Measurements from ENCODE around the gene MSGN1. TPM values are rescaled to one million over a fixed set of nuclear protein-coding genes. Genes with fewer than 3 reads are reported as not detected.

MSGN1 gene
- total RNA-seq, 1 experiment from 2014 or later = not detected

DNA sequence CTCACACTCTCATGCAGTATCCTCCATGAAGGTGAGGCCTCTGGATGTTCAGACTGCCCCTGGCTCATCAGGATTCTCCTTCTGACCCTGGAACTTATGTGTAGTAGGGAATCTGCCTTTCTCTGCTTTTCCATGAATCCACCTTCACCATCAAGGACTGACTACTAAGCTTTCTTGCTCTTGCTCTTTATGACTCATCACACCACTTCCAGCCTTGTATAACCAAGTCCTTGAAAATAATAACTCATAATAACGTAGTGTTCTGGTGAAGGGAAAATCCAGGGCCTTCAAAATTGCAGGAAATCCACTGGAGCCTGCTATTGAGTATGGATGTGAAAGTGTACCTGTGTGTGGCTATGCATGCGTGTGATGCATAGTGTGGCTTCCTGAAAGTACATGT lies 50.9 kb downstream of the MSGN1 start:
- H4K20me1 ChIP-seq (ENCODE audit: insufficient read depth) = no peaks in the 10 kb centered on the region
- intact Hi-C loops (cut with micrococcal nuclease; ENCODE audit: unreplicated experiment) = no loop called here
- DNase-seq = no peak
- no peaks in the 10 kb centered on the region for H3K36me3 ChIP-seq (ENCODE audit: low read depth)
- TF ChIP-seq EZH2 (IDR thresholded peaks at IDR 0.05; ENCODE audit: low read depth) = no peak
- no peak for TF ChIP-seq CTCF (conservative IDR thresholded peaks at IDR 0.05)
- H2AFZ ChIP-seq = no peak overlapping the region
- ChIA-PET POLR2A (ENCODE audit: unreplicated experiment) (no interaction called here), CTCF (no interaction called here)
- H3K4me2 ChIP-seq = no peak overlapping the region
- H3K9me3 ChIP-seq (ENCODE audit: insufficient read depth, low read depth) = no peaks in the 10 kb centered on the region
- no peak overlapping the region for H3K4me3 ChIP-seq
- no peaks in the 10 kb centered on the region for H3F3A ChIP-seq (ENCODE audit: insufficient read depth, low read depth)
- 0 out of 2 replicates have a peak, but pooled peaks cover 4% of the 10 kb centered on the region for H3K9me2 ChIP-seq (ENCODE audit: insufficient read depth)
- no TSS peak for BruUV-seq (replicated peaks)
- no peak overlapping the region for H3K27ac ChIP-seq
- no peaks in the 10 kb centered on the region for H3K27me3 ChIP-seq (ENCODE audit: insufficient read depth, low read depth)
- H3K79me2 ChIP-seq (ENCODE audit: low read depth) = no peaks in the 10 kb centered on the region
- H3K4me1 ChIP-seq (replicated peaks; ENCODE audit: insufficient read depth) = 0 out of 2 replicates have a peak, but pooled peaks cover 4% of the 10 kb centered on the region

Other genes with a start within 250 kb of the MSGN1 start
- gene SMC6, start 62.6 kb upstream of the MSGN1 start, total RNA-seq (2021) = 15.5 and 19.2 TPM in 2 replicates
- 14.4 and 28.3 TPM in 2 replicates for gene GEN1, start 62.3 kb upstream of the MSGN1 start, total RNA-seq (2021)
- 28.8 and 34.9 TPM in 2 replicates for gene KCNS3, start 62.2 kb downstream of the MSGN1 start, total RNA-seq (2021)

Measured in PC-9 (cell line).